Testis (tissue), 3 donors: ENCODE results near the gene LRRC4C. TPM values are rescaled to one million over a fixed set of nuclear protein-coding genes. Genes with fewer than 3 reads are reported as not detected.
A peak's percentile ranks its signal among the peaks of the same experiment; 100 is the strongest.

Experiments used
- DNase-seq: peaks from one replicate; pipeline ENCODE4 v3.0.0-alpha.2; 2019
- H3K27ac ChIP-seq, 2 donors: fragments of 200-600 bp; sonication (generic); one replicate each; pipeline ENCODE4 v1.5.1; 2019
- H3K27me3 ChIP-seq: fragments of 200-600 bp; sonication (generic); one replicate; pipeline ENCODE4 v1.5.1; 2019
- H3K36me3 ChIP-seq: fragments of 200-600 bp; sonication (generic); one replicate; pipeline ENCODE4 v1.5.1; 2017; ENCODE audit warnings: low read depth; ENCODE audit errors: missing control alignments
- H3K4me1 ChIP-seq: fragments of 200-600 bp; sonication (generic); one replicate; pipeline ENCODE4 v1.5.1; 2019
- H3K4me3 ChIP-seq, 2 donors: fragments of 200-600 bp; sonication (generic); one replicate each; pipeline ENCODE4 v1.5.1; 2017 to 2019
- H3K9me3 ChIP-seq: fragments of 200-600 bp; sonication (generic); one replicate; pipeline ENCODE4 v1.5.1; 2017
- POLR2A ChIP-seq: fragments of 450-650 bp; IDR thresholded peaks from one replicate; pipeline ENCODE4 v1.6.1; 2017; ENCODE audit warnings: antibody characterized with exemption, mild to moderate bottlenecking, moderate library complexity
- WGBS, 2 donors: methylation state at CpG; one replicate each; pipeline ENCODE4 v1.1.5; 2018; 5-methylcytosine and 5-hydroxymethylcytosine counted together
- intact Hi-C: fragments of 100-400 bp; cut with DNase I; formaldehyde crosslinking; loops from one replicate; pipeline ENCODE4 v1.15.1; 2023; ENCODE audit warnings: low total_unique reads
- polyA plus RNA-seq: library from polyadenylated mRNA; stranded (reverse); fragments of 350-450 nt; fragmentation: Illumina TruSeq; extraction: RNeasy Lipid Tissue Mini Kit (QIAGEN cat#74804); gene quantifications from one replicate; pipeline ENCODE4 v1.2.3, GENCODE V29; 2014; ENCODE audit warnings: low read depth, low replicate concordance; ENCODE audit not compliant: insufficient read depth
- total RNA-seq, 2 donors: library from RNA; depleted of rRNA; stranded (reverse); fragments of >200 nt; gene quantifications; one replicate each; pipeline ENCODE4 v1.2.3, GENCODE V29; 2016
- TF ChIP-seq, protein P1 (sequence below), 3 experiments: fragments of 450-650 bp in 2 of 3; fragments of 200-600 bp in 1 of 3; sonication (generic) in 1 of 3; IDR thresholded peaks; one replicate each; pipeline ENCODE4 v1.5.1; 2016 to 2019; ENCODE audit warnings: antibody characterized with exemption in 3 of 3, mild to moderate bottlenecking in 2 of 3, moderate library complexity in 1 of 3

LRRC4C gene
- total and polyA plus RNA-seq, 3 donors from 2014 or later, result 0.16 to 0.56 (median 0.45) TPM

DNA sequence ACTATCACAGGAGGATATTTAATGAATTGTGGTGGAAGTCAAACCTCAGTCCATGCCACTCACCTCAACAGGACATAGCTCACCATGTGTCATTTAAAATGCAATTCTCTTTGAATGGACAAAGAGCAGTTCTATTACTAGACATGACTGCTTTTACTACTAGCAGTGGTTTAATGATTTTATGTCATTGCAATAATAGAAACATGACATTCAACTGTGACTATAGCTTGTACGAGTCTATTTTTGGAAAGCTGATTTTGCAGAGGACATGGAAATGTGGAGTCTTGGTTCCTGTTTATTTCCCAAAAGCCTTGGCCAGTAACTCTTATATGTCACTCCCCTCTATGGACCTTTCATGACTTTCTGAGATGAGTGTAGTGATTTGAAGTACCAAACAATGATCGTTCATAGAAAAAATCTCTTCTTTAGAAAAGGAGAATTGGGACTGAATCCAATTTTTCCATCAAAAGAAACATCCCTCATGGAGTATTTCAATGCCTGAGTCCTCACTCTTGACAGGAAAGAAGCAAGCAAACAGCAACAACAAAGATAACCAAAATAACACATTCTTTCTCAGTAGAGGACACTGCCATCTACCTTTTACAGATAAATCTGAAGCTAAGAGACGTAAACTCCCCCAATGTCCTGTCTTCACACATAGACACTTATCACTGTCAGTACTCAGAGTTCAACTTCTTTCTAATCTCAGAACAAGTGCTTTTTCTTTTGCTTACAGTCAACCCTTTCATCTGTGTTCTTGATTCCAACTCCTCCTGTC lies 233.4 kb downstream of the LRRC4C start:
- H3K27ac ChIP-seq, result no peak overlapping the region
- TF ChIP-seq, protein P1, sequence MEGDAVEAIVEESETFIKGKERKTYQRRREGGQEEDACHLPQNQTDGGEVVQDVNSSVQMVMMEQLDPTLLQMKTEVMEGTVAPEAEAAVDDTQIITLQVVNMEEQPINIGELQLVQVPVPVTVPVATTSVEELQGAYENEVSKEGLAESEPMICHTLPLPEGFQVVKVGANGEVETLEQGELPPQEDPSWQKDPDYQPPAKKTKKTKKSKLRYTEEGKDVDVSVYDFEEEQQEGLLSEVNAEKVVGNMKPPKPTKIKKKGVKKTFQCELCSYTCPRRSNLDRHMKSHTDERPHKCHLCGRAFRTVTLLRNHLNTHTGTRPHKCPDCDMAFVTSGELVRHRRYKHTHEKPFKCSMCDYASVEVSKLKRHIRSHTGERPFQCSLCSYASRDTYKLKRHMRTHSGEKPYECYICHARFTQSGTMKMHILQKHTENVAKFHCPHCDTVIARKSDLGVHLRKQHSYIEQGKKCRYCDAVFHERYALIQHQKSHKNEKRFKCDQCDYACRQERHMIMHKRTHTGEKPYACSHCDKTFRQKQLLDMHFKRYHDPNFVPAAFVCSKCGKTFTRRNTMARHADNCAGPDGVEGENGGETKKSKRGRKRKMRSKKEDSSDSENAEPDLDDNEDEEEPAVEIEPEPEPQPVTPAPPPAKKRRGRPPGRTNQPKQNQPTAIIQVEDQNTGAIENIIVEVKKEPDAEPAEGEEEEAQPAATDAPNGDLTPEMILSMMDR (IDR thresholded peaks at IDR 0.05), result no peak
- TF ChIP-seq POLR2A, result no peak
- no peaks in the 10 kb centered on the region for H3K9me3 ChIP-seq
- no peak overlapping the region for H3K4me3 ChIP-seq
- no peaks in the 10 kb centered on the region for H3K27me3 ChIP-seq
- intact Hi-C loops, result no loop called here
- 52 to 55% methylated on average over 3 of the region's 3 CpGs for WGBS, 2 donors
- DNase-seq, result no peak
- H3K4me1 ChIP-seq, result no peaks in the 10 kb centered on the region
- H3K36me3 ChIP-seq, result no peaks in the 10 kb centered on the region

DNA sequence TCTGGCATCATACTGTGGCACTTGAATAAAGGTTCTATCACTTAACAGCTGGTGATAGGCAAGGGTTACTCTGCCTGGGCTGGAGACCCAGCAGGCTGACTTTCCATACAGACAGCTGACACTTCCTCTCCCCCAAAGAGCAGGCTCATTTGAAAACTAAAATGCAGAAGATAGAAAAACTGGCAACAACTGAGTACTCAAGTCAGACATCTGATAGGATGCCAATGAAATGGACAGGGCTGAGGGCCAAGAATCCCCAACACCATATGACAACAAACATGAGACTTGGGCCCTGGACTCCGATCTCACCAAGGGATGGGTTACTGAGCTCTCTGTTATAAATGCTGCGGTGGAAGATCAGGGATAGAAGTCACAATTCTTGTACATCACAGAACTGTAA lies 237.2 kb downstream of the LRRC4C start:
- H3K27ac ChIP-seq, result no peak overlapping the region
- no peak overlapping the region for H3K4me3 ChIP-seq
- no peaks in the 10 kb centered on the region for H3K27me3 ChIP-seq
- TF ChIP-seq, protein P1 (IDR thresholded peaks at IDR 0.05), result no peak
- TF ChIP-seq POLR2A, result no peak
- no peaks in the 10 kb centered on the region for H3K4me1 ChIP-seq
- H3K36me3 ChIP-seq, result no peaks in the 10 kb centered on the region
- WGBS, 2 donors, result 52 to 59% methylated on average over 2 of the region's 2 CpGs
- H3K9me3 ChIP-seq, result no peaks in the 10 kb centered on the region
- intact Hi-C loops, result no loop called here
- DNase-seq, result no peak

DNA sequence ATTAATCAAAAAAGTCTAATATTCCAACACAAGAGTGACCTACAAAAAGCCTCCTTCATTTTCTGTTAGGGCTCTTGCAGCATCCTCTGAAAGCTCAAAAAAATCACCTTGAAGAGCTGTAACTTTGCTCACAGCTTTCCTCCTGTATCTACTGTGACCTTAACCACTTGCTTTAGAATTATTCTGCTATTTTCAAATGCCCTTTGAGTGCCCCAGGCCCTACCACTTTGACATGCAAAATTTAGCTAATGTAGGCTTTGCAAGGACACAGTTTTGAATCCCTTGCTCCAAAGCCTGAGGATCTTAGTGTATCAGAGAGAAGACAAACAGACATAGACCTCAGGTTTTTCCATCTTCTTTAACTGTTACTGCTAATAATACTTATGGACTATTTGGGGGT lies 253.1 kb downstream of the LRRC4C start:
- Histone ChIP-seq H3K4me3 (no peak overlapping the region), H3K36me3 (no peaks in the 10 kb centered on the region), H3K27me3 (no peaks in the 10 kb centered on the region), H3K9me3 (no peaks in the 10 kb centered on the region), H3K27ac (no peak overlapping the region), H3K4me1 (no peaks in the 10 kb centered on the region)
- TF ChIP-seq, protein P1 (IDR thresholded peaks at IDR 0.05), result no peak
- no peak for TF ChIP-seq POLR2A
- intact Hi-C loops, result no loop called here
- DNase-seq, result no peak

DNA sequence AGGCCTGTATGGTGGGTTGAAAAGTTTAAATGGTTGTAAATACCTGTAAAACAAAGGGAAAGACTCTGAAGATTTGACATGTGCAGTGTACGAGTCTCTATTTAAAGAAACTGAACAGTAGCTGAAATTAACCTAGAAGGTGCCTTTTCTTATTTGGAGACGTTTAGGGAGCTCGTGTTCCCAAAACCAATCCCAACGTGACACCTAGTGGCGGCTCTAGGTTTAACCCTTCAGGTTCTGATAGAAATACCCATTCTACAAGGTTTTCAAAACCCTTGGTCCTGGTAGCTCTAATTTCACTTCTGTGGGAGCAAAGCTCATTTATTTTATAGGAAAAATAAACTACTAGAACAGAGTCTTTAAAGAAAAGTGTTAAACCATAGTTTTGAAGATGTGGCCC lies 258.3 kb downstream of the LRRC4C start:
- Histone ChIP-seq H3K4me1 (no peaks in the 10 kb centered on the region), H3K27ac (no peak overlapping the region), H3K36me3 (no peaks in the 10 kb centered on the region), H3K27me3 (no peaks in the 10 kb centered on the region), H3K4me3 (no peak overlapping the region), H3K9me3 (no peaks in the 10 kb centered on the region)
- no peak for TF ChIP-seq POLR2A
- TF ChIP-seq, protein P1 (IDR thresholded peaks at IDR 0.05), result peak in 1 of 3 experiments; percentile 4
- DNase-seq, result no peak
- WGBS, 2 donors, result 8 to 9% methylated on average over 5 of the region's 5 CpGs
- intact Hi-C loops, result no loop called here
